ENCODE results near the gene ZNF133.

DNA sequence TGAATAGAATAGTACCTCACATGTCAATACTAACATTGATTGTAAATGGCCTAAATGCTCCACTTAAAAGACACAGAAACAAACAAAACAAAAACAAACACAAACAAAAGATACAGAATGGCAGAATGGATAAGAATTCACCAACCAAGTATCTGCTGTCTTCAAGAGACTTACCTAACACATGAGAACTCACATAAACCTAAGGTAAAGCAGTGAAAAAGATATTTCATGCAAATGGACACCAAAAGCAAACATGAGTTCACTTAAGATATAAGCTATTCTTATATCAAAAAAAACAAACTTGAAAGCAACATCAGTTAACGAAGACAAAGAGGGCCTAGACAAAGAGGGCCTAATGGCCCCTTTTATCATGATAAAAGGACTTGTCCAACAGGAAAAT lies 47.3 kb upstream of the ZNF133 start:
- TF ChIP-seq, protein P1, sequence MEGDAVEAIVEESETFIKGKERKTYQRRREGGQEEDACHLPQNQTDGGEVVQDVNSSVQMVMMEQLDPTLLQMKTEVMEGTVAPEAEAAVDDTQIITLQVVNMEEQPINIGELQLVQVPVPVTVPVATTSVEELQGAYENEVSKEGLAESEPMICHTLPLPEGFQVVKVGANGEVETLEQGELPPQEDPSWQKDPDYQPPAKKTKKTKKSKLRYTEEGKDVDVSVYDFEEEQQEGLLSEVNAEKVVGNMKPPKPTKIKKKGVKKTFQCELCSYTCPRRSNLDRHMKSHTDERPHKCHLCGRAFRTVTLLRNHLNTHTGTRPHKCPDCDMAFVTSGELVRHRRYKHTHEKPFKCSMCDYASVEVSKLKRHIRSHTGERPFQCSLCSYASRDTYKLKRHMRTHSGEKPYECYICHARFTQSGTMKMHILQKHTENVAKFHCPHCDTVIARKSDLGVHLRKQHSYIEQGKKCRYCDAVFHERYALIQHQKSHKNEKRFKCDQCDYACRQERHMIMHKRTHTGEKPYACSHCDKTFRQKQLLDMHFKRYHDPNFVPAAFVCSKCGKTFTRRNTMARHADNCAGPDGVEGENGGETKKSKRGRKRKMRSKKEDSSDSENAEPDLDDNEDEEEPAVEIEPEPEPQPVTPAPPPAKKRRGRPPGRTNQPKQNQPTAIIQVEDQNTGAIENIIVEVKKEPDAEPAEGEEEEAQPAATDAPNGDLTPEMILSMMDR (IDR thresholded peaks at IDR 0.05), result no peak
- TF ChIP-seq EZH2 (IDR thresholded peaks at IDR 0.05; ENCODE audit: borderline replicate concordance, insufficient read depth, low read depth, low read length, poor library complexity, severe bottlenecking), result no peak
